T-helper 17 cell (primary cell): ENCODE results near the gene CENPQ. TPM values are rescaled to one million over a fixed set of nuclear protein-coding genes. Genes with fewer than 3 reads are reported as not detected.

ENCODE experiments used
- ATAC-seq: fragments of 150-1000 bp; cut with Tn5 transposase; 2 replicates; pipeline ENCODE4 v1.10.0; 2021; ENCODE audit warnings: mild to moderate bottlenecking, moderate library complexity
- DNase-seq, 3 donors: peaks; one replicate each; pipeline versions ENCODE4 v3.0.0 to v3.0.0-alpha.2; 2020 to 2021
- H3K9me3 ChIP-seq: one replicate; pipeline ENCODE4 v1.7.0; 2013; ENCODE audit warnings: low read length, mild to moderate bottlenecking; ENCODE audit not compliant: control insufficient read depth, poor library complexity, severe bottlenecking
- H3K27ac Mint-ChIP-seq: one replicate; pipeline ENCODE4 v1.8.0; 2022; ENCODE audit warnings: mild to moderate bottlenecking, moderate library complexity, mixed read lengths
- H3K27me3 Mint-ChIP-seq: one replicate; pipeline ENCODE4 v1.8.0; 2022; ENCODE audit warnings: mixed read lengths
- H3K36me3 Mint-ChIP-seq: one replicate; pipeline ENCODE4 v1.8.0; 2022; ENCODE audit warnings: low read depth, mixed read lengths
- H3K4me1 Mint-ChIP-seq: one replicate; pipeline ENCODE4 v1.8.0; 2022; ENCODE audit warnings: mild to moderate bottlenecking, mixed read lengths
- H3K4me3 Mint-ChIP-seq: one replicate; pipeline ENCODE4 v1.8.0; 2022; ENCODE audit warnings: mild to moderate bottlenecking, moderate library complexity, mixed read lengths
- total RNA-seq, 4 donors: library from RNA in 2 of 4; stranded (reverse) in 2 of 4; gene quantifications; one replicate each; pipeline ENCODE4 v1.2.3 and lab custom pipeline; 2022 to 2026

The CENPQ gene
- total RNA-seq (1 to 10 TPM; 1.3 to 2.0 TPM), total RNA-seq (lab: John Stamatoyannopoulos, UW) (2.6 to 10.1 reads per million in 2 donors)

GRCh38 chr6:49462927-49463611, at the start of gene CENPQ, which contains the start of gene MMUT:
TSS of gene CENPQ (plus strand) at chr6:49463370. CDS start at chr6:49470177, 6,807 bp downstream.
TSS of gene MMUT (minus strand) at chr6:49463253. CDS start at chr6:49459466, 3,787 bp downstream.
- Mint-ChIP-seq H3K36me3 (peaks cover 11% of the 10 kb centered on the region), H3K27ac (peak within 1 kb of the TSS; percentile 97), H3K4me3 (peak within 1 kb of the TSS; percentile 99), H3K27me3 (no peaks in the 10 kb centered on the region), H3K4me1 (peaks cover 50% of the 10 kb centered on the region)
- ATAC-seq: peak; percentile 98
- peak; percentile 79 to 87 (median 82) for DNase-seq
- no peaks in the 10 kb centered on the region for H3K9me3 ChIP-seq

GRCh38 chr6:49415358-49415757, 47.8 kb upstream of the CENPQ start:
- no peaks in the 10 kb centered on the region for H3K4me1 Mint-ChIP-seq
- DNase-seq (no peak), ATAC-seq (no peak)
- H3K27me3 Mint-ChIP-seq: peaks cover 28% of the 10 kb centered on the region
- no peaks in the 10 kb centered on the region for H3K9me3 ChIP-seq
- peaks cover 3% of the 10 kb centered on the region for H3K36me3 Mint-ChIP-seq
- no peak overlapping the region for H3K4me3 Mint-ChIP-seq
- no peak overlapping the region for H3K27ac Mint-ChIP-seq

- no peak for ATAC-seq
- Mint-ChIP-seq H3K27ac (no peak overlapping the region), H3K4me3 (no peak overlapping the region), H3K4me1 (no peaks in the 10 kb centered on the region), H3K27me3 (peaks cover 34% of the 10 kb centered on the region), H3K36me3 (peaks cover 3% of the 10 kb centered on the region)
- no peaks in the 10 kb centered on the region for H3K9me3 ChIP-seq
- DNase-seq: no peak
Observed at GRCh38 chr6:49416195-49416594, 47.0 kb upstream of the CENPQ start.

GRCh38 chr6:49423817-49424216, 39.4 kb upstream of the CENPQ start:
- DNase-seq: no peak
- ATAC-seq: no peak
- H3K36me3 Mint-ChIP-seq: no peaks in the 10 kb centered on the region
- no peaks in the 10 kb centered on the region for H3K4me1 Mint-ChIP-seq
- no peaks in the 10 kb centered on the region for H3K9me3 ChIP-seq
- H3K27ac Mint-ChIP-seq: no peak overlapping the region
- peaks cover 7% of the 10 kb centered on the region for H3K27me3 Mint-ChIP-seq
- no peak overlapping the region for H3K4me3 Mint-ChIP-seq

- H3K9me3 ChIP-seq: no peaks in the 10 kb centered on the region
- ATAC-seq (no peak), DNase-seq (no peak)
- Mint-ChIP-seq H3K4me1 (no peaks in the 10 kb centered on the region), H3K4me3 (no peak overlapping the region), H3K27ac (no peak overlapping the region), H3K27me3 (no peaks in the 10 kb centered on the region), H3K36me3 (no peaks in the 10 kb centered on the region)
Observed at GRCh38 chr6:49430187-49430586, 33.0 kb upstream of the CENPQ start.

- no peaks in the 10 kb centered on the region for H3K4me1 Mint-ChIP-seq
- no peaks in the 10 kb centered on the region for H3K27me3 Mint-ChIP-seq
- DNase-seq: no peak
- no peaks in the 10 kb centered on the region for H3K9me3 ChIP-seq
- ATAC-seq: no peak
- H3K27ac Mint-ChIP-seq: no peak overlapping the region
- no peak overlapping the region for H3K4me3 Mint-ChIP-seq
- peaks cover 2% of the 10 kb centered on the region for H3K36me3 Mint-ChIP-seq
Observed at GRCh38 chr6:49430866-49431265, 32.3 kb upstream of the CENPQ start.

- H3K4me1 Mint-ChIP-seq: peaks cover 6% of the 10 kb centered on the region
- no peak for ATAC-seq
- H3K9me3 ChIP-seq: no peaks in the 10 kb centered on the region
- no peaks in the 10 kb centered on the region for H3K27me3 Mint-ChIP-seq
- no peak overlapping the region for H3K27ac Mint-ChIP-seq
- DNase-seq: no peak
- H3K4me3 Mint-ChIP-seq: no peak overlapping the region
- peaks cover 8% of the 10 kb centered on the region for H3K36me3 Mint-ChIP-seq
Observed at GRCh38 chr6:49453221-49453620, 9.9 kb upstream of the CENPQ start.

GRCh38 chr6:49454787-49455709, 8.1 kb upstream of the CENPQ start:
- Mint-ChIP-seq H3K36me3 (peaks cover 4% of the 10 kb centered on the region), H3K4me1 (peaks cover 10% of the 10 kb centered on the region), H3K4me3 (no peak overlapping the region), H3K27me3 (no peaks in the 10 kb centered on the region), H3K27ac (no peak overlapping the region)
- ATAC-seq (no peak), DNase-seq (no peak)
- H3K9me3 ChIP-seq: no peaks in the 10 kb centered on the region

GRCh38 chr6:49457771-49458170, 5.4 kb upstream of the CENPQ start:
- Mint-ChIP-seq H3K4me3 (no peak overlapping the region), H3K4me1 (peaks cover 21% of the 10 kb centered on the region), H3K27ac (no peak overlapping the region), H3K27me3 (no peaks in the 10 kb centered on the region), H3K36me3 (peaks cover 4% of the 10 kb centered on the region)
- no peaks in the 10 kb centered on the region for H3K9me3 ChIP-seq
- no peak for DNase-seq
- no peak for ATAC-seq

GRCh38 chr6:49462071-49462470, 1.1 kb upstream of the CENPQ start:
- DNase-seq: no peak
- peaks cover 45% of the 10 kb centered on the region for H3K4me1 Mint-ChIP-seq

GRCh38 chr6:49462599-49462926, 607 bp upstream of the CENPQ start:
- H3K4me1 Mint-ChIP-seq: peaks cover 46% of the 10 kb centered on the region
- peak overlapping the region; percentile 99 for H3K4me3 Mint-ChIP-seq
- peaks cover 8% of the 10 kb centered on the region for H3K36me3 Mint-ChIP-seq
- ATAC-seq (peak; percentile 2), DNase-seq (no peak)
- H3K27me3 Mint-ChIP-seq: no peaks in the 10 kb centered on the region
- H3K27ac Mint-ChIP-seq: peak overlapping the region; percentile 97
- H3K9me3 ChIP-seq: no peaks in the 10 kb centered on the region

More at GRCh38 chr6:49462071-49462470, 1.1 kb upstream of the CENPQ start:
- Mint-ChIP-seq H3K36me3 (peaks cover 7% of the 10 kb centered on the region), H3K27ac (peak overlapping the region; percentile 97), H3K27me3 (no peaks in the 10 kb centered on the region), H3K4me3 (peak overlapping the region; percentile 99)
- ATAC-seq: no peak
- H3K9me3 ChIP-seq: no peaks in the 10 kb centered on the region

GRCh38 chr6:49463612-49463967, 420 bp downstream of the CENPQ start:
- DNase-seq: no peak
- ATAC-seq: peak; percentile 2
- no peaks in the 10 kb centered on the region for H3K9me3 ChIP-seq
- Mint-ChIP-seq H3K27me3 (no peaks in the 10 kb centered on the region), H3K4me1 (peaks cover 53% of the 10 kb centered on the region), H3K27ac (peak overlapping the region; percentile 97), H3K4me3 (peak overlapping the region; percentile 99), H3K36me3 (peaks cover 11% of the 10 kb centered on the region)

GRCh38 chr6:49464691-49465090, 1.5 kb downstream of the CENPQ start:
- ATAC-seq: no peak
- no peaks in the 10 kb centered on the region for H3K9me3 ChIP-seq
- peaks cover 49% of the 10 kb centered on the region for H3K4me1 Mint-ChIP-seq
- peak overlapping the region; percentile 99 for H3K4me3 Mint-ChIP-seq
- peak overlapping the region; percentile 97 for H3K27ac Mint-ChIP-seq
- H3K36me3 Mint-ChIP-seq: peaks cover 11% of the 10 kb centered on the region
- no peak for DNase-seq
- H3K27me3 Mint-ChIP-seq: no peaks in the 10 kb centered on the region
